Kidney epithelial cell (primary cell): ENCODE data around the gene FBXO2. TPM values are rescaled to one million over a fixed set of nuclear protein-coding genes. Genes with fewer than 3 reads are reported as not detected.

Source experiments
- DNase-seq: peaks from one replicate; pipeline ENCODE4 v3.0.0-alpha.2; 2010; ENCODE audit warnings: low read depth
- H3K27me3 ChIP-seq: 2 replicates; pipeline ENCODE4 v1.6.0; 2011; ENCODE audit warnings: low read length; ENCODE audit not compliant: control insufficient read depth, insufficient read depth
- H3K36me3 ChIP-seq: 2 replicates; pipeline ENCODE4 v1.5.1; 2011; ENCODE audit warnings: low read length; ENCODE audit not compliant: control insufficient read depth, insufficient read depth
- H3K4me3 ChIP-seq: 2 replicates; pipeline ENCODE4 v1.5.1; 2011; ENCODE audit warnings: low read depth, mild to moderate bottlenecking, control low read depth, low read length
- CTCF ChIP-seq: IDR thresholded peaks from 2 replicates; pipeline ENCODE4 v1.5.1; 2011; ENCODE audit warnings: mild to moderate bottlenecking, moderate library complexity, low read length, control low read depth, inconsistent platforms; ENCODE audit not compliant: insufficient read depth, poor library complexity, severe bottlenecking
- total RNA-seq: library from RNA; depleted of rRNA; stranded (reverse); fragments of >200 nt; gene quantifications from 2 replicates; pipeline ENCODE4 v1.2.3, GENCODE V29; 2015

FBXO2 gene
- total RNA-seq, 1 donor from 2014 or later, result 3.0 TPM

GRCh38 chr1:11606775-11607174 is 47.5 kb downstream of the FBXO2 start:
- Histone ChIP-seq H3K36me3 (no peaks in the 10 kb centered on the region), H3K27me3 (peaks cover 2% of the 10 kb centered on the region), H3K4me3 (no peak overlapping the region)
- no peak for DNase-seq
- TF ChIP-seq CTCF, result no peak

- no peaks in the 10 kb centered on the region for H3K27me3 ChIP-seq
- no peak for DNase-seq
- no peaks in the 10 kb centered on the region for H3K36me3 ChIP-seq
- no peak overlapping the region for H3K4me3 ChIP-seq
- no peak for TF ChIP-seq CTCF
Measured at GRCh38 chr1:11602981-11603380, 51.2 kb downstream of the FBXO2 start.

DNA sequence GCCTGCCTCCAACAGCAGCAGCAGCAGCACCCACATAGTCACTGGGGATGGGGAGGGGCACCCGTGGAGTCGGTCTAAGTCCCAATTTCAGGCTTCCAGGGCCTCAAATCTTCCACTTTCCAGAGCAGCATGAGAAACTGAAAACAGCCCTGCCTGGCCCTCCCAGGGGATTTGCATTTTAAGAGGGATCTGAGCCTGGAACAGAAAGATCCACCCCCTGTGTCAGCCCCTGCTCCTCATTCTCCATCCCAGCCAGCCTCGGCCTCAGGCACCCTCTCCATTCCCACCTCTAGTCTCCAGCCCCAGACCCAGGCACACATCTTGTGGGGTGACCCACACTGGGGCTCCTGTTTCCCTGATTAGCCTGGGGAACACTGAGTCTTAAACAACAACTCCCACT is 51.8 kb downstream of the FBXO2 start:
- Histone ChIP-seq H3K4me3 (no peak overlapping the region), H3K36me3 (no peaks in the 10 kb centered on the region), H3K27me3 (no peaks in the 10 kb centered on the region)
- no peak for TF ChIP-seq CTCF
- DNase-seq, result no peak

- DNase-seq, result no peak
Measured at GRCh38 chr1:11600836-11601235, 53.4 kb downstream of the FBXO2 start.

GRCh38 chr1:11599891-11600576 is 54.2 kb downstream of the FBXO2 start:
- Histone ChIP-seq H3K27me3 (no peaks in the 10 kb centered on the region), H3K36me3 (no peaks in the 10 kb centered on the region), H3K4me3 (no peak overlapping the region)
- no peak for TF ChIP-seq CTCF
- no peak for DNase-seq

More at GRCh38 chr1:11600836-11601235, 53.4 kb downstream of the FBXO2 start:
- Histone ChIP-seq H3K36me3 (no peaks in the 10 kb centered on the region), H3K4me3 (no peak overlapping the region), H3K27me3 (no peaks in the 10 kb centered on the region)
- TF ChIP-seq CTCF, result no peak

- Histone ChIP-seq H3K27me3 (no peaks in the 10 kb centered on the region), H3K36me3 (no peaks in the 10 kb centered on the region), H3K4me3 (no peak overlapping the region)
- DNase-seq, result no peak
- TF ChIP-seq CTCF, result no peak
Measured at GRCh38 chr1:11598461-11598860, 55.8 kb downstream of the FBXO2 start.
